HFFc6 (cell line): Measurements from ENCODE around the gene PPP1CA. TPM values are rescaled to one million over a fixed set of nuclear protein-coding genes. Genes with fewer than 3 reads are reported as not detected.

Source experiments
- DNase-seq: peaks from one replicate; pipeline ENCODE4 v3.0.0-alpha.2; 2018
- H3K27ac Mint-ChIP-seq: 2 replicates; pipeline ENCODE4 v1.8.0; 2020; ENCODE audit warnings: mild to moderate bottlenecking, mixed read lengths
- H3K27me3 Mint-ChIP-seq: 2 replicates; pipeline ENCODE4 v1.8.0; 2021; ENCODE audit warnings: mild to moderate bottlenecking, moderate library complexity, mixed read lengths; ENCODE audit not compliant: insufficient read depth
- H3K36me3 Mint-ChIP-seq: 2 replicates; pipeline ENCODE4 v1.8.0; 2021; ENCODE audit warnings: low read depth, mixed read lengths
- H3K4me1 Mint-ChIP-seq: 2 replicates; pipeline ENCODE4 v1.8.0; 2020; ENCODE audit warnings: low read depth, mixed read lengths
- H3K4me3 Mint-ChIP-seq: 2 replicates; pipeline ENCODE4 v1.8.0; 2020; ENCODE audit warnings: mild to moderate bottlenecking, moderate library complexity, mixed read lengths
- H3K9me3 Mint-ChIP-seq: 2 replicates; pipeline ENCODE4 v1.8.0; 2020; ENCODE audit warnings: mild to moderate bottlenecking, mixed read lengths
- CTCF ChIP-seq: fragments of 200-600 bp; sonication (generic); IDR thresholded peaks from 2 replicates; pipeline ENCODE4 v1.5.0; 2021; ENCODE audit warnings: antibody characterized with exemption, mild to moderate bottlenecking
- total RNA-seq, 6 experiments: library from RNA; stranded (reverse); fragmentation: NEBNext Ultra II Directional; extraction: Animal tissue kit (Norgen Biotek cat#: 25700); gene quantifications; 2 replicates in 1 of 6; 3 replicates in 5 of 6; pipeline ENCODE4 v1.2.3, GENCODE V29; 2021

Gene PPP1CA
- total RNA-seq, 6 experiments from 2014 or later, result 162 to 191 (median 180) TPM

DNA sequence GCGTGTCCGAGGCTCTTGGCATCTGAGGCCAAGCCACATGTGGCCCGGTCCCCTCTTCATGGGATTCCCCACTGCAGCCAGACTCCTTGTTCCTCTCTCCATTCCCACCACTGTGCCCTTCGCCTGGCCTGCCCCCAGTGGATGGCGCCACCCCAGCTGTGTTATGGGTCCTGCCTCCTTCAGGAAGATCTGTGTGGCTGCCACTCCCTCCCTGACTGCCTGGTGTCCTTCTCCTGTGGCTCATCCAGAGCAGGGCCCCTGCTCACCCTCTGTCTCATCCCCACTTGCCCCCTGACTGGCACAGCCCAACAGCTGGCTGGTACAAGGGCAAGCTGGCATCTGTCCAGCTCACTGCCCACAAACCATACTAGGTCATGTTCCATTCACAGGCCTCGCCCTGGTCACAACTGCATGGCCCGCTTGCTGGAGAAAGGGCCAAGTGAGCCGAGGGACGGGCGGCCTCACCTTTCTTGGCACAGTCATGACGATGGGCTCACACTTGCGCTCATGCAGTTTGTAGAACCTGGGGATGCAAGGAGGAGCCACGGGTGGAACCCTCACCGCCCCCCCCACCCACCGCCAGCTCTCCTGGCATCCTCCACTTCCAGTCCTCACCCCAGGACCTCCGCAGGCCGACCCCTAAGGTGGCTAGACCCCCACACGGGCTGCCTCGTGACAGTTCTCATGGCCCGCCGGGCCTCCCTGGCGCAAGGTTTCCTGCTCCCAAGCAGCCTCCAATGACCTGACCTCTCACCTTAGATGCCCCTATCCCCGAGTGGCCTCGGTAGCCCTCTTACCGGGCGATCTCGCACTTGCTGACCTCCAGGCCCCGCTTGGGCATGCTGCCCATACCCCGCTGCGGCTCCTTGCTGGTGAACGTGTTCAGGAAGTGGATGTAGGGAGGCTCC lies 37.9 kb upstream of the PPP1CA start:
- Mint-ChIP-seq H3K27ac (no peak overlapping the region), H3K36me3 (no peaks in the 10 kb centered on the region; the same call in 1 of the 2 replicates), H3K27me3 (peaks cover 9% of the 10 kb centered on the region; the same call in 1 of the 2 replicates), H3K4me3 (no peak overlapping the region), H3K4me1 (peaks cover 10% of the 10 kb centered on the region; the same call in 1 of the 2 replicates), H3K9me3 (no peaks in the 10 kb centered on the region)
- peak; percentile 63 for TF ChIP-seq CTCF
- peak; percentile 16 for DNase-seq

GRCh38 chr11:67438158-67438902 lies 36.7 kb upstream of the PPP1CA start:
- H3K36me3 Mint-ChIP-seq, result no peaks in the 10 kb centered on the region; the same call in 1 of the 2 replicates
- no peak for DNase-seq
- H3K4me1 Mint-ChIP-seq, result peaks cover 10% of the 10 kb centered on the region; the same call in 1 of the 2 replicates
- no peak overlapping the region for H3K4me3 Mint-ChIP-seq
- H3K27ac Mint-ChIP-seq, result no peak overlapping the region
- peaks cover 9% of the 10 kb centered on the region; the same call in 1 of the 2 replicates for H3K27me3 Mint-ChIP-seq
- TF ChIP-seq CTCF, result no peak
- H3K9me3 Mint-ChIP-seq, result no peaks in the 10 kb centered on the region

GRCh38 chr11:67437809-67438157 lies 36.1 kb upstream of the PPP1CA start:
- Mint-ChIP-seq H3K27ac (no peak overlapping the region), H3K4me3 (no peak overlapping the region), H3K9me3 (no peaks in the 10 kb centered on the region), H3K27me3 (peaks cover 9% of the 10 kb centered on the region; the same call in 1 of the 2 replicates), H3K36me3 (no peaks in the 10 kb centered on the region; the same call in 1 of the 2 replicates), H3K4me1 (peaks cover 10% of the 10 kb centered on the region; the same call in 1 of the 2 replicates)
- no peak for DNase-seq
- no peak for TF ChIP-seq CTCF

- H3K4me1 Mint-ChIP-seq, result peaks cover 4% of the 10 kb centered on the region; the same call in 1 of the 2 replicates
- peaks cover 1% of the 10 kb centered on the region for H3K36me3 Mint-ChIP-seq
- no peak for TF ChIP-seq CTCF
- H3K27me3 Mint-ChIP-seq, result peaks cover 9% of the 10 kb centered on the region
- H3K27ac Mint-ChIP-seq, result peak within 1 kb of the TSS; percentile 30; the same call in 1 of the 2 replicates
- no peak for DNase-seq
- H3K4me3 Mint-ChIP-seq, result no peak within 1 kb of the TSS
- no peaks in the 10 kb centered on the region for H3K9me3 Mint-ChIP-seq
Observed at GRCh38 chr11:67437082-67437808, 35.6 kb upstream of the PPP1CA start, which contains the start of gene PTPRCAP. TSS of gene PTPRCAP (minus strand) at chr11:67437682. CDS start at chr11:67437619, 63 bp downstream.
